Peyer's patch (tissue), 4 donors: ENCODE measurements around the gene FAR2. TPM values are rescaled to one million over a fixed set of nuclear protein-coding genes. Genes with fewer than 3 reads are reported as not detected.

Experiments
- DNase-seq, 3 donors: peaks; one replicate each; pipeline ENCODE4 v3.0.0-alpha.2; 2017 to 2019
- H3K27ac ChIP-seq, 4 donors: fragments of 200-600 bp; sonication (generic); one replicate each; pipeline ENCODE4 v1.5.1; 2016 to 2019
- H3K27me3 ChIP-seq, 2 donors: fragments of 200-600 bp; sonication (generic); one replicate each; pipeline ENCODE4 v1.5.1; 2019
- H3K36me3 ChIP-seq, 3 donors: fragments of 200-600 bp; sonication (generic); one replicate each; pipeline ENCODE4 v1.5.1; 2016 to 2019
- H3K4me1 ChIP-seq, 4 donors: fragments of 200-600 bp; sonication (generic); one replicate each; pipeline ENCODE4 v1.5.1; 2016 to 2019
- H3K4me3 ChIP-seq, 4 donors: fragments of 200-600 bp; sonication (generic); 1 replicate in 3 of 4; 2 replicates in 1 of 4; pipeline ENCODE4 v1.5.1; 2016 to 2019; ENCODE audit warnings: mild to moderate bottlenecking in 1 of 4
- H3K9me3 ChIP-seq, 4 donors: fragments of 200-600 bp; sonication (generic); one replicate each; pipeline ENCODE4 v1.5.1; 2016 to 2019; ENCODE audit warnings: mild to moderate bottlenecking in 1 of 4
- CTCF ChIP-seq, 6 experiments: fragments of 450-650 bp in 4 of 6; fragments of 200-600 bp in 2 of 6; sonication (generic) in 1 of 6; IDR thresholded peaks; one replicate each; pipeline ENCODE4 v1.5.1; 2017 to 2019; ENCODE audit warnings: antibody characterized with exemption in 6 of 6, mild to moderate bottlenecking in 3 of 6, moderate library complexity in 1 of 6
- POLR2A ChIP-seq, 2 donors: fragments of 450-650 bp; IDR thresholded peaks; one replicate each; pipeline ENCODE4 v1.5.1; 2017; ENCODE audit warnings: antibody characterized with exemption in 2 of 2, mild to moderate bottlenecking in 2 of 2, moderate library complexity in 2 of 2
- total RNA-seq, 4 donors: library from RNA; depleted of rRNA; stranded (reverse); fragments of >200 nt; gene quantifications; one replicate each; pipeline ENCODE4 v1.1.0, GENCODE V29; 2016

The FAR2 gene
- total RNA-seq, 4 donors from 2014 or later: 31.0 to 52.8 (median 40.1) TPM

GRCh38 chr12:29316752-29317151 lies 167.7 kb downstream of the FAR2 start:
- Histone ChIP-seq H3K4me3 (no peak overlapping the region), H3K27ac (no peak overlapping the region), H3K4me1 (peaks cover 0 to 14% (median 0%) of the 10 kb centered on the region in 4 donors), H3K9me3 (no peaks in the 10 kb centered on the region), H3K36me3 (no peaks in the 10 kb centered on the region), H3K27me3 (no peaks in the 10 kb centered on the region)
- no peak for TF ChIP-seq POLR2A (IDR thresholded peaks at IDR 0.05)
- TF ChIP-seq CTCF (IDR thresholded peaks at IDR 0.05): no peak
- no peak for DNase-seq

GRCh38 chr12:29317556-29318363 lies 168.7 kb downstream of the FAR2 start:
- no peaks in the 10 kb centered on the region for H3K27me3 ChIP-seq
- no peak for TF ChIP-seq POLR2A (IDR thresholded peaks at IDR 0.05)
- TF ChIP-seq CTCF (IDR thresholded peaks at IDR 0.05): peak in 5 of 6 experiments; percentile 35 to 100 (median 99)
- peaks cover 0 to 16% (median 0%) of the 10 kb centered on the region in 4 donors for H3K4me1 ChIP-seq
- H3K27ac ChIP-seq: no peak overlapping the region
- DNase-seq: peak in 1 of 3 donors; percentile 72
- H3K36me3 ChIP-seq: peaks cover 0 to 1% (median 0%) of the 10 kb centered on the region in 3 donors
- H3K4me3 ChIP-seq: no peak overlapping the region
- H3K9me3 ChIP-seq: no peaks in the 10 kb centered on the region

GRCh38 chr12:29320295-29321085 lies 171.4 kb downstream of the FAR2 start:
- no peaks in the 10 kb centered on the region for H3K9me3 ChIP-seq
- peaks cover 0 to 16% (median 0%) of the 10 kb centered on the region in 4 donors for H3K4me1 ChIP-seq
- no peak overlapping the region for H3K4me3 ChIP-seq
- no peak for DNase-seq
- TF ChIP-seq CTCF (IDR thresholded peaks at IDR 0.05) (no peak), POLR2A (IDR thresholded peaks at IDR 0.05) (no peak)
- no peaks in the 10 kb centered on the region for H3K27me3 ChIP-seq
- H3K36me3 ChIP-seq: peaks cover 0 to 12% (median 0%) of the 10 kb centered on the region in 3 donors
- no peak overlapping the region for H3K27ac ChIP-seq

- no peaks in the 10 kb centered on the region for H3K27me3 ChIP-seq
- H3K4me3 ChIP-seq: no peak overlapping the region
- no peaks in the 10 kb centered on the region for H3K9me3 ChIP-seq
- no peak for DNase-seq
- peaks cover 0 to 16% (median 0%) of the 10 kb centered on the region in 4 donors for H3K4me1 ChIP-seq
- H3K27ac ChIP-seq: peak overlapping the region in 1 of 4 donors; percentile 36
- peaks cover 0 to 12% (median 0%) of the 10 kb centered on the region in 3 donors for H3K36me3 ChIP-seq
- no peak for TF ChIP-seq POLR2A (IDR thresholded peaks at IDR 0.05)
- peak in 2 of 6 experiments; percentile 5 to 6 for TF ChIP-seq CTCF (IDR thresholded peaks at IDR 0.05)
These were observed 173.1 kb downstream of the FAR2 start for GRCh38 chr12:29322157-29322556.

- H3K27me3 ChIP-seq: no peaks in the 10 kb centered on the region
- H3K9me3 ChIP-seq: no peaks in the 10 kb centered on the region
- no peak overlapping the region for H3K27ac ChIP-seq
- H3K4me1 ChIP-seq: no peaks in the 10 kb centered on the region
- no peak overlapping the region for H3K4me3 ChIP-seq
- peaks cover 0 to 6% (median 0%) of the 10 kb centered on the region in 3 donors for H3K36me3 ChIP-seq
- no peak for DNase-seq
- TF ChIP-seq POLR2A (IDR thresholded peaks at IDR 0.05) (no peak), CTCF (IDR thresholded peaks at IDR 0.05) (no peak)
These were observed 180.3 kb downstream of the FAR2 start for GRCh38 chr12:29329411-29329810.
